NB4 (cell line): ENCODE data around the gene SMAD3.

Experiments used
- CTCF ChIP-seq: IDR thresholded peaks from one replicate; pipeline ENCODE4 v1.5.1; 2012; ENCODE audit warnings: low read depth, low read length
- MYC ChIP-seq: IDR thresholded peaks from 2 replicates; pipeline ENCODE4 v1.6.1; 2011; ENCODE audit warnings: low read depth, low read length
- POLR2A ChIP-seq: IDR thresholded peaks from 2 replicates; pipeline ENCODE4 v1.6.1; 2011; ENCODE audit warnings: mild to moderate bottlenecking; ENCODE audit not compliant: insufficient read length; ENCODE audit errors: extremely low read depth
- TF ChIP-seq, protein P1 (sequence below): IDR thresholded peaks from 2 replicates; pipeline ENCODE4 v1.6.1; 2011; ENCODE audit warnings: low read depth, low read length

GRCh38 chr15:67106764-67107013, 41.3 kb downstream of the SMAD3 start:
- TF ChIP-seq CTCF (no peak), POLR2A (no peak), MYC (no peak)
- TF ChIP-seq, protein P1, sequence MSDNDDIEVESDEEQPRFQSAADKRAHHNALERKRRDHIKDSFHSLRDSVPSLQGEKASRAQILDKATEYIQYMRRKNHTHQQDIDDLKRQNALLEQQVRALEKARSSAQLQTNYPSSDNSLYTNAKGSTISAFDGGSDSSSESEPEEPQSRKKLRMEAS = no peak
